H9 (cell line): Measurements from ENCODE around the gene C1orf56. TPM values are rescaled to one million over a fixed set of nuclear protein-coding genes. Genes with fewer than 3 reads are reported as not detected.

Source experiments
- DNase-seq: peaks from one replicate; pipeline ENCODE4 v3.0.0-alpha.2; 2017
- H2AFZ ChIP-seq: one replicate; pipeline ENCODE4 v1.6.1; 2013; ENCODE audit warnings: mild to moderate bottlenecking, low read length, control low read depth, moderate library complexity
- H2AK5ac ChIP-seq: 2 replicates; pipeline ENCODE4 v1.6.1; 2013; ENCODE audit warnings: low read length, control low read depth, mixed read lengths; ENCODE audit not compliant: insufficient read length
- H2BK120ac ChIP-seq: one replicate; pipeline ENCODE4 v1.6.1; 2013; ENCODE audit warnings: low read depth, mild to moderate bottlenecking, low read length, control low read depth, inconsistent platforms; ENCODE audit not compliant: poor library complexity, severe bottlenecking
- H2BK12ac ChIP-seq: 2 replicates; pipeline ENCODE4 v1.6.1; 2013; ENCODE audit warnings: low read length, control low read depth, mixed read lengths, low read depth; ENCODE audit not compliant: insufficient read length
- H2BK15ac ChIP-seq: 2 replicates; pipeline ENCODE4 v1.6.1; 2013; ENCODE audit warnings: low read depth, low read length, control low read depth
- H2BK20ac ChIP-seq: one replicate; pipeline ENCODE4 v1.6.1; 2013; ENCODE audit warnings: low read depth, mild to moderate bottlenecking, low read length, control low read depth, inconsistent platforms; ENCODE audit not compliant: poor library complexity, severe bottlenecking
- H2BK5ac ChIP-seq: 2 replicates; pipeline ENCODE4 v1.6.1; 2013; ENCODE audit warnings: low read length, control low read depth, mixed read lengths; ENCODE audit not compliant: insufficient read length
- H3K14ac ChIP-seq: 2 replicates; pipeline ENCODE4 v1.6.1; 2013; ENCODE audit warnings: low read length, control low read depth; ENCODE audit not compliant: insufficient read depth
- H3K18ac ChIP-seq: 2 replicates; pipeline ENCODE4 v1.6.1; 2013; ENCODE audit warnings: low read depth, mild to moderate bottlenecking, mixed read lengths, low read length, control low read depth; ENCODE audit not compliant: insufficient read length
- H3K23ac ChIP-seq: 2 replicates; pipeline ENCODE4 v1.6.1; 2013; ENCODE audit warnings: low read length, control low read depth, mixed read lengths, low read depth; ENCODE audit not compliant: insufficient read length
- H3K23me2 ChIP-seq: 2 replicates; pipeline ENCODE4 v1.6.1; 2013; ENCODE audit warnings: low read depth, mild to moderate bottlenecking, mixed read lengths, low read length, control low read depth; ENCODE audit not compliant: insufficient read length, poor library complexity, severe bottlenecking
- H3K27ac ChIP-seq: 2 replicates; pipeline ENCODE4 v1.5.1; 2013; ENCODE audit warnings: low read length, control low read depth, mixed read lengths, low read depth; ENCODE audit not compliant: insufficient read length
- H3K27me3 ChIP-seq: 2 replicates; pipeline ENCODE4 v1.6.1; 2013; ENCODE audit warnings: low read length, control low read depth, inconsistent platforms; ENCODE audit not compliant: insufficient read depth
- H3K4ac ChIP-seq: 2 replicates; pipeline ENCODE4 v1.6.1; 2013; ENCODE audit warnings: low read depth, mild to moderate bottlenecking, control low read depth, inconsistent platforms, low read length, moderate library complexity
- H3K4me1 ChIP-seq: 2 replicates; pipeline ENCODE4 v1.6.1; 2013; ENCODE audit warnings: low read length, control low read depth, inconsistent platforms; ENCODE audit not compliant: insufficient read depth
- H3K4me2 ChIP-seq: 2 replicates; pipeline ENCODE4 v1.6.1; 2013; ENCODE audit warnings: low read length, control low read depth, mixed read lengths; ENCODE audit not compliant: insufficient read length, insufficient read depth
- H3K56ac ChIP-seq: 2 replicates; pipeline ENCODE4 v1.6.1; 2013; ENCODE audit warnings: low read depth, mild to moderate bottlenecking, mixed read lengths, low read length, control low read depth; ENCODE audit not compliant: insufficient read length
- H3K79me1 ChIP-seq: 2 replicates; pipeline ENCODE4 v1.6.1; 2013; ENCODE audit warnings: low read depth, mild to moderate bottlenecking, moderate library complexity, low read length, control low read depth, inconsistent platforms; ENCODE audit not compliant: insufficient read depth, poor library complexity, severe bottlenecking
- H3K79me2 ChIP-seq: 2 replicates; pipeline ENCODE4 v1.6.1; 2013; ENCODE audit warnings: low read length, control low read depth, inconsistent platforms; ENCODE audit not compliant: insufficient read depth
- H3K9ac ChIP-seq: 2 replicates; pipeline ENCODE4 v1.6.1; 2013; ENCODE audit warnings: low read length, control low read depth, mixed read lengths; ENCODE audit not compliant: insufficient read length; ENCODE audit errors: extremely low read depth
- H3K9me3 ChIP-seq: one replicate; pipeline ENCODE4 v1.6.1; 2013; ENCODE audit warnings: low read depth, low read length, inconsistent platforms; ENCODE audit not compliant: control insufficient read depth
- H3T11ph ChIP-seq: one replicate; pipeline ENCODE4 v1.6.1; 2013; ENCODE audit warnings: mild to moderate bottlenecking, low read length, control low read depth, inconsistent platforms
- H4K20me1 ChIP-seq: one replicate; pipeline ENCODE4 v1.6.1; 2013; ENCODE audit not compliant: control insufficient read depth, insufficient read length, insufficient read depth
- H4K5ac ChIP-seq: 2 replicates; pipeline ENCODE4 v1.6.1; 2013; ENCODE audit warnings: low read depth, mild to moderate bottlenecking, mixed read lengths, low read length, control low read depth; ENCODE audit not compliant: insufficient read length
- H4K8ac ChIP-seq: replicated peaks from 2 replicates; pipeline ENCODE4 v1.6.1; 2013; ENCODE audit warnings: low read length, control low read depth, mixed read lengths, low read depth; ENCODE audit not compliant: insufficient read length
- H4K91ac ChIP-seq: 2 replicates; pipeline ENCODE4 v1.6.1; 2013; ENCODE audit warnings: low read depth, mild to moderate bottlenecking, moderate library complexity, mixed read lengths, low read length, control low read depth; ENCODE audit not compliant: insufficient read length
- H3K27ac Mint-ChIP-seq, 3 experiments: 2 replicates in 2 of 3; 3 replicates in 1 of 3; pipeline ENCODE4 v1.8.0; 2020 to 2021; ENCODE audit warnings: mixed read lengths in 3 of 3, mild to moderate bottlenecking in 1 of 3, moderate library complexity in 1 of 3
- H3K27me3 Mint-ChIP-seq: 2 replicates; pipeline ENCODE4 v1.8.0; 2021; ENCODE audit warnings: low read depth, mild to moderate bottlenecking, moderate library complexity, mixed read lengths
- H3K36me3 Mint-ChIP-seq, 3 experiments: 2 replicates in 2 of 3; 3 replicates in 1 of 3; pipeline ENCODE4 v1.8.0; 2020 to 2021; ENCODE audit warnings: low read depth in 3 of 3, mixed read lengths in 3 of 3; ENCODE audit not compliant: insufficient read depth in 1 of 3
- H3K4me1 Mint-ChIP-seq, 2 experiments: 2 replicates each; pipeline ENCODE4 v1.8.0; 2020; ENCODE audit warnings: mixed read lengths in 2 of 2
- H3K4me3 Mint-ChIP-seq, 2 experiments: 2 replicates in 1 of 2; 3 replicates in 1 of 2; pipeline ENCODE4 v1.8.0; 2020 to 2021; ENCODE audit warnings: mild to moderate bottlenecking in 2 of 2, mixed read lengths in 2 of 2, moderate library complexity in 1 of 2
- H3K9me3 Mint-ChIP-seq, 2 experiments: 2 replicates in 1 of 2; 3 replicates in 1 of 2; pipeline ENCODE4 v1.8.0; 2020; ENCODE audit warnings: mild to moderate bottlenecking in 2 of 2, mixed read lengths in 2 of 2, moderate library complexity in 1 of 2
- CTCF ChIP-seq: fragments of 200-600 bp; sonication (generic); conservative IDR thresholded peaks from 3 replicates; pipeline ENCODE4 v1.8.0; 2021; ENCODE audit warnings: antibody characterized with exemption, mild to moderate bottlenecking
- WGBS: extraction: QIAGEN DNeasy Blood & Tissue Kit; methylation state at CpG from one replicate; pipeline ENCODE4 v1.1.7; 2013; ENCODE audit warnings: missing lambda C conversion rate, low lambda C conversion rate, mixed read lengths; ENCODE audit not compliant: insufficient read length; ENCODE audit errors: extremely low coverage; 5-methylcytosine and 5-hydroxymethylcytosine counted together
- total RNA-seq: library from RNA; stranded (reverse); gene quantifications from 2 replicates; pipeline ENCODE4 v1.2.1, GENCODE V29; 2021

The C1orf56 gene
- total RNA-seq, 1 experiment from 2014 or later: 4.8 TPM

- WGBS: no CpG with 5 or more reads among the region's 48 CpGs
- H3K56ac ChIP-seq: no peak overlapping the region
- H4K8ac ChIP-seq: no peak overlapping the region
- no peak overlapping the region for H4K91ac ChIP-seq
- no peak overlapping the region for H2BK20ac ChIP-seq
- H3K27ac Mint-ChIP-seq: peak overlapping the region; percentile 95 to 99 (median 96)
- no peak overlapping the region for H3K4ac ChIP-seq
- no peak overlapping the region for H3K27ac ChIP-seq
- no peaks in the 10 kb centered on the region; the same call in 1 of the 2 replicates for H3K4me1 ChIP-seq
- H2BK5ac ChIP-seq: no peak overlapping the region
- no peaks in the 10 kb centered on the region for H3K79me2 ChIP-seq
- no peak overlapping the region for H2BK15ac ChIP-seq
- no peaks in the 10 kb centered on the region for H3K27me3 Mint-ChIP-seq
- no peak overlapping the region for H2AK5ac ChIP-seq
- peak; percentile 70; the same call in 2 of the 3 replicates for TF ChIP-seq CTCF
- H3K4me2 ChIP-seq: peak overlapping the region; percentile 60
- peak overlapping the region; percentile 95 to 98 for H3K4me3 Mint-ChIP-seq
- no peaks in the 10 kb centered on the region for H4K20me1 ChIP-seq
- no peak overlapping the region for H3K23ac ChIP-seq
- peak overlapping the region; percentile 66 for H3K14ac ChIP-seq
- no peaks in the 10 kb centered on the region for H3K79me1 ChIP-seq
- no peak overlapping the region for H2BK12ac ChIP-seq
- H2AFZ ChIP-seq: no peak overlapping the region
- peaks cover 2 to 20% (median 16%) of the 10 kb centered on the region in 3 experiments; a peak in 5 of 7 replicates for H3K36me3 Mint-ChIP-seq
- no peaks in the 10 kb centered on the region for H3K27me3 ChIP-seq
- DNase-seq: peak; percentile 87
- no peak overlapping the region for H3T11ph ChIP-seq
- no peaks in the 10 kb centered on the region for H3K9me3 Mint-ChIP-seq
- peaks cover 17 to 19% of the 10 kb centered on the region in 2 experiments for H3K4me1 Mint-ChIP-seq
- H3K9me3 ChIP-seq: no peaks in the 10 kb centered on the region
- no peak overlapping the region for H4K5ac ChIP-seq
- peaks cover 4% of the 10 kb centered on the region for H3K23me2 ChIP-seq
- no peak overlapping the region for H2BK120ac ChIP-seq
- H3K9ac ChIP-seq: peak overlapping the region; percentile 51
- H3K18ac ChIP-seq: peak overlapping the region; percentile 12
These were observed 534 bp downstream of the C1orf56 start for GRCh38 chr1:151047925-151048644.
